CD14-positive monocyte (primary cell): Measurements from ENCODE around the gene PPP1R1C. TPM values are rescaled to one million over a fixed set of nuclear protein-coding genes. Genes with fewer than 3 reads are reported as not detected.

Experiments
- DNase-seq, 3 donors: peaks; one replicate each; pipeline ENCODE4 v3.0.0-alpha.2; 2011 to 2022
- H2AFZ ChIP-seq: 2 replicates; pipeline ENCODE4 v1.6.0; 2012; ENCODE audit warnings: mild to moderate bottlenecking, low read depth, low read length, inconsistent platforms; ENCODE audit not compliant: insufficient read depth, poor library complexity, severe bottlenecking
- H3K27ac ChIP-seq, 2 donors: 1 replicate in 1 of 2; 2 replicates in 1 of 2; pipeline ENCODE4 v1.5.1; 2012 to 2013; ENCODE audit warnings: low read length in 2 of 2, control low read depth in 1 of 2, inconsistent platforms in 1 of 2, low read depth in 1 of 2, mild to moderate bottlenecking in 1 of 2
- H3K27me3 ChIP-seq, 2 donors: one replicate each; pipeline versions ENCODE4 v1.6.0 to v1.6.1; 2011 to 2013; ENCODE audit warnings: low read length in 2 of 2; ENCODE audit not compliant: control insufficient read depth in 2 of 2, insufficient read depth in 2 of 2
- H3K36me3 ChIP-seq, 2 donors: replicated peaks in 1 of 2; 1 replicate in 1 of 2; 2 replicates in 1 of 2; pipeline versions ENCODE4 v1.5.1 to v1.6.1; 2012 to 2013; ENCODE audit warnings: low read length in 2 of 2, control low read depth in 1 of 2, inconsistent platforms in 1 of 2, mild to moderate bottlenecking in 1 of 2; ENCODE audit not compliant: insufficient read depth in 2 of 2, control insufficient read depth in 1 of 2
- H3K4me1 ChIP-seq, 2 donors: 1 replicate in 1 of 2; 2 replicates in 1 of 2; pipeline versions ENCODE4 v1.5.1 to v1.6.1; 2012 to 2013; ENCODE audit warnings: low read length in 2 of 2, control low read depth in 1 of 2, inconsistent platforms in 1 of 2, mild to moderate bottlenecking in 1 of 2, moderate library complexity in 1 of 2; ENCODE audit not compliant: insufficient read depth in 2 of 2, control insufficient read depth in 1 of 2
- H3K4me2 ChIP-seq: replicated peaks from 2 replicates; pipeline ENCODE3; 2012; ENCODE audit warnings: low read length, moderate library complexity, mild to moderate bottlenecking; ENCODE audit not compliant: poor library complexity, severe bottlenecking; ENCODE audit errors: extremely low read depth
- H3K4me3 ChIP-seq, 3 experiments: fragments of 200-600 bp in 1 of 3; sonication (generic) in 1 of 3; replicated peaks in 1 of 3; 1 replicate in 2 of 3; 2 replicates in 1 of 3; pipeline ENCODE4 v1.5.1; 2011 to 2013; ENCODE audit warnings: low read length in 3 of 3, mild to moderate bottlenecking in 3 of 3, control low read depth in 2 of 3, low read depth in 2 of 3, inconsistent platforms in 1 of 3, moderate library complexity in 1 of 3
- H3K79me2 ChIP-seq: 2 replicates; pipeline ENCODE4 v1.6.0; 2012; ENCODE audit warnings: mild to moderate bottlenecking, control low read depth, inconsistent platforms, low read length, moderate library complexity; ENCODE audit not compliant: insufficient read depth
- H3K9ac ChIP-seq: 2 replicates; pipeline ENCODE4 v1.6.0; 2017; ENCODE audit warnings: low read length, mild to moderate bottlenecking; ENCODE audit not compliant: insufficient read depth, poor library complexity, severe bottlenecking
- H3K9me3 ChIP-seq, 2 donors: replicated peaks in 1 of 2; 1 replicate in 1 of 2; 2 replicates in 1 of 2; pipeline versions ENCODE4 v1.5.1 to v1.6.1; 2012 to 2013; ENCODE audit warnings: low read length in 2 of 2, control low read depth in 1 of 2; ENCODE audit not compliant: control insufficient read depth in 1 of 2, insufficient read depth in 1 of 2
- H4K20me1 ChIP-seq: 2 replicates; pipeline ENCODE4 v1.6.0; 2012; ENCODE audit warnings: mild to moderate bottlenecking, low read length, control low read depth, moderate library complexity; ENCODE audit not compliant: insufficient read depth
- H3K27ac Mint-ChIP-seq, 7 donors: one replicate each; pipeline ENCODE4 v1.8.0; 2020; ENCODE audit warnings: mild to moderate bottlenecking in 7 of 7, mixed read lengths in 7 of 7, moderate library complexity in 6 of 7, inconsistent platforms in 2 of 7
- H3K27me3 Mint-ChIP-seq, 3 donors: one replicate each; pipeline ENCODE4 v1.8.0; 2021 to 2022; ENCODE audit warnings: low read depth in 3 of 3, mild to moderate bottlenecking in 3 of 3, mixed read lengths in 3 of 3, moderate library complexity in 3 of 3, inconsistent platforms in 1 of 3
- H3K36me3 Mint-ChIP-seq, 2 donors: one replicate each; pipeline ENCODE4 v1.8.0; 2020; ENCODE audit warnings: mixed read lengths in 2 of 2, inconsistent platforms in 1 of 2, mild to moderate bottlenecking in 1 of 2
- H3K4me1 Mint-ChIP-seq: one replicate; pipeline ENCODE4 v1.8.0; 2020; ENCODE audit warnings: mild to moderate bottlenecking, mixed read lengths
- H3K4me3 Mint-ChIP-seq, 2 donors: one replicate each; pipeline ENCODE4 v1.8.0; 2020; ENCODE audit warnings: mild to moderate bottlenecking in 2 of 2, mixed read lengths in 2 of 2, moderate library complexity in 1 of 2
- H3K9me3 Mint-ChIP-seq, 7 donors: one replicate each; pipeline ENCODE4 v1.8.0; 2020 to 2022; ENCODE audit warnings: mixed read lengths in 7 of 7, mild to moderate bottlenecking in 6 of 7, moderate library complexity in 6 of 7, inconsistent platforms in 2 of 7
- CTCF ChIP-seq: fragments of 200-600 bp; IDR thresholded peaks from one replicate; pipeline ENCODE4 v1.8.0; 2022; ENCODE audit warnings: antibody characterized with exemption, mild to moderate bottlenecking
- WGBS: methylation state at CpG from one replicate; pipeline ENCODE4 v1.1.5; 2013; ENCODE audit warnings: missing lambda C conversion rate; ENCODE audit not compliant: insufficient coverage; 5-methylcytosine and 5-hydroxymethylcytosine counted together
- intact Hi-C, 2 donors: fragments of 100-400 bp; cut with micrococcal nuclease; formaldehyde crosslinking; loops; one replicate each; pipeline versions ENCODE4 v1.15.0 to v1.15.1; 2023
- polyA plus RNA-seq, 3 donors: library from polyadenylated mRNA; depleted of rRNA in 1 of 3; unstranded in 2 of 3; stranded (reverse) in 1 of 3; fragments of 300-500 nt in 2 of 3; fragments of >200 nt in 1 of 3; fragmentation: Illumina TruSeq in 2 of 3; gene quantifications; 1 replicate in 2 of 3; 2 replicates in 1 of 3; pipeline ENCODE4 v1.2.3, GENCODE V29; 2012 to 2021

The PPP1R1C gene
- polyA plus RNA-seq, 3 donors: not detected

- no peak for DNase-seq
- Mint-ChIP-seq H3K36me3 (no peaks in the 10 kb centered on the region), H3K4me3 (no peak overlapping the region), H3K27me3 (peaks cover 0 to 1% (median 0%) of the 10 kb centered on the region in 3 donors), H3K9me3 (peaks cover 0 to 5% (median 3%) of the 10 kb centered on the region in 7 donors), H3K4me1 (peaks cover 14% of the 10 kb centered on the region), H3K27ac (no peak overlapping the region)
- no peak for TF ChIP-seq CTCF
- intact Hi-C loops: no loop called here
- H3K4me1 ChIP-seq: peaks cover 11 to 14% of the 10 kb centered on the region in 2 donors
- no peaks in the 10 kb centered on the region for H3K36me3 ChIP-seq
- H3K27me3 ChIP-seq: no peaks in the 10 kb centered on the region
- H2AFZ ChIP-seq: no peak overlapping the region
- no peak overlapping the region for H3K27ac ChIP-seq
- 80% methylated on average over 2 of the region's 3 CpGs for WGBS
- no peak overlapping the region for H3K9ac ChIP-seq
- no peaks in the 10 kb centered on the region for H3K79me2 ChIP-seq
- no peak overlapping the region for H3K4me2 ChIP-seq
- H3K9me3 ChIP-seq: no peaks in the 10 kb centered on the region
- no peak overlapping the region for H3K4me3 ChIP-seq
- H4K20me1 ChIP-seq: no peaks in the 10 kb centered on the region
Measured at GRCh38 chr2:181992776-181993175, 7.1 kb downstream of the PPP1R1C start.

- no peaks in the 10 kb centered on the region for H3K27me3 ChIP-seq
- H3K4me3 ChIP-seq: no peak overlapping the region
- no peaks in the 10 kb centered on the region for H3K36me3 Mint-ChIP-seq
- H3K4me1 Mint-ChIP-seq: peaks cover 25% of the 10 kb centered on the region
- no peaks in the 10 kb centered on the region for H3K36me3 ChIP-seq
- peaks cover 0 to 5% (median 3%) of the 10 kb centered on the region in 7 donors for H3K9me3 Mint-ChIP-seq
- H3K9me3 ChIP-seq: no peaks in the 10 kb centered on the region
- no peaks in the 10 kb centered on the region for H3K79me2 ChIP-seq
- H3K9ac ChIP-seq: no peak overlapping the region
- no CpG with 5 or more reads among the region's 1 CpG for WGBS
- no peaks in the 10 kb centered on the region for H4K20me1 ChIP-seq
- intact Hi-C loops: no loop called here
- peaks cover 11 to 24% of the 10 kb centered on the region in 2 donors for H3K4me1 ChIP-seq
- no peak for DNase-seq
- no peak overlapping the region for H3K27ac Mint-ChIP-seq
- H3K4me3 Mint-ChIP-seq: no peak overlapping the region
- no peak overlapping the region for H2AFZ ChIP-seq
- no peak overlapping the region for H3K4me2 ChIP-seq
- no peak for TF ChIP-seq CTCF
- H3K27ac ChIP-seq: no peak overlapping the region
- peaks cover 0 to 1% (median 0%) of the 10 kb centered on the region in 3 donors for H3K27me3 Mint-ChIP-seq
Measured at GRCh38 chr2:181995289-181995688, 9.6 kb downstream of the PPP1R1C start.
